ENCODE measurements around the gene PHAF1.

DNA sequence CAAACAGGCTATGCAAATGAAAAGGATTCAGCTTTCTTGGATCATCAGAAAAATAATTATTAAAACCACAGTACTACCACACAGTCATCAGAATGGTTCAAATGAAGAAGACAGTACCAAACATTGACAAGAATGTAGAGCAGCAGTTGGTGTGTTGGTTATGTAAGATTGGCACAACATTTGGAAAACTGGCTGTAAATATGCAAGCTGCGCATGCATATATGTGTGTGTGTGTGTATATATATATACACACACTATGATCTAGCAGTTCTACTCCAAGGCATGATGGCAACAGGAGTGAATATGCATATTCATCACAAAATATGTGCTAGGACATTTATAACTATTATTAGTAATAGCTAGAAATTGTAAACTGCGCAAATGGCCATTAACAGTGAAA, 34.4 kb upstream of the PHAF1 start:
- TF ChIP-seq PATZ1 (CRISPR knock-in tag; IDR thresholded peaks at IDR 0.05; ENCODE audit: borderline replicate concordance) (no peak), ISL1 (CRISPR knock-in tag; IDR thresholded peaks at IDR 0.05) (no peak), CREB5 (CRISPR knock-in tag; IDR thresholded peaks at IDR 0.05; ENCODE audit: low read depth) (no peak), ZNF565 (CRISPR knock-in tag; conservative IDR thresholded peaks at IDR 0.05; ENCODE audit: low read depth) (no peak), GLIS3 (CRISPR knock-in tag; IDR thresholded peaks at IDR 0.05) (no peak), SNAI2 (CRISPR knock-in tag; IDR thresholded peaks at IDR 0.05) (no peak), ZFP3 (CRISPR knock-in tag; IDR thresholded peaks at IDR 0.05) (no peak), ARNTL (CRISPR knock-in tag; IDR thresholded peaks at IDR 0.05; ENCODE audit: borderline replicate concordance, low read depth) (no peak), BACH2 (CRISPR knock-in tag; IDR thresholded peaks at IDR 0.05; ENCODE audit: borderline replicate concordance) (no peak), RARB (CRISPR knock-in tag; IDR thresholded peaks at IDR 0.05) (no peak), TSHZ2 (CRISPR knock-in tag; IDR thresholded peaks at IDR 0.05) (no peak), ZFP30 (CRISPR knock-in tag; IDR thresholded peaks at IDR 0.05) (no peak)
- TF ChIP-seq, protein P1, sequence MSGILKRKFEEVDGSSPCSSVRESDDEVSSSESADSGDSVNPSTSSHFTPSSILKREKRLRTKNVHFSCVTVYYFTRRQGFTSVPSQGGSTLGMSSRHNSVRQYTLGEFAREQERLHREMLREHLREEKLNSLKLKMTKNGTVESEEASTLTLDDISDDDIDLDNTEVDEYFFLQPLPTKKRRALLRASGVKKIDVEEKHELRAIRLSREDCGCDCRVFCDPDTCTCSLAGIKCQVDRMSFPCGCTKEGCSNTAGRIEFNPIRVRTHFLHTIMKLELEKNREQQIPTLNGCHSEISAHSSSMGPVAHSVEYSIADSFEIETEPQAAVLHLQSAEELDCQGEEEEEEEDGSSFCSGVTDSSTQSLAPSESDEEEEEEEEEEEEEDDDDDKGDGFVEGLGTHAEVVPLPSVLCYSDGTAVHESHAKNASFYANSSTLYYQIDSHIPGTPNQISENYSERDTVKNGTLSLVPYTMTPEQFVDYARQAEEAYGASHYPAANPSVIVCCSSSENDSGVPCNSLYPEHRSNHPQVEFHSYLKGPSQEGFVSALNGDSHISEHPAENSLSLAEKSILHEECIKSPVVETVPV (CRISPR knock-in tag; IDR thresholded peaks at IDR 0.05): no peak
